ENCODE measurements around the gene RAB12. TPM values are rescaled to one million over a fixed set of nuclear protein-coding genes. Genes with fewer than 3 reads are reported as not detected.

RAB12 gene
- total and polyA plus RNA-seq, 2 donors (not counting 1 experiment from before 2014, with no cell fraction given): 33.9 to 60.4 TPM

GRCh38 chr18:8654503-8655451, 45.5 kb downstream of the RAB12 start:
- no peaks in the 10 kb centered on the region for H3K27me3 ChIP-seq (ENCODE audit: control insufficient read depth, insufficient read depth, low read length)
- no peaks in the 10 kb centered on the region for H3K36me3 ChIP-seq (ENCODE audit: control insufficient read depth, insufficient read depth, low read length)
- H3K4me3 ChIP-seq (replicated peaks in 1 of 4; ENCODE audit: control extremely low read depth in 1 of 4, insufficient read depth in 1 of 4, low read depth in 3 of 4, low read length in 4 of 4): no peak overlapping the region
- no peaks in the 10 kb centered on the region for H4K20me1 ChIP-seq (ENCODE audit: control insufficient read depth, extremely low read depth, insufficient read depth, low read length)
- no peaks in the 10 kb centered on the region for H3K79me2 ChIP-seq (ENCODE audit: control insufficient read depth, insufficient read depth, low read length)
- H3K4me1 ChIP-seq (ENCODE audit: control insufficient read depth, extremely low read depth, insufficient read depth, low read length): no peaks in the 10 kb centered on the region
- H3K9ac ChIP-seq (ENCODE audit: insufficient read depth, low read length): no peak overlapping the region
- no peak overlapping the region for H3K4me2 ChIP-seq (ENCODE audit: extremely low read depth, insufficient read depth, low read length)
- DNase-seq (ENCODE audit: low read depth in 2 of 2): peak in 1 of 2 donors; percentile 57
- no peak overlapping the region for H3K27ac ChIP-seq (ENCODE audit: insufficient read depth, low read length)
- no peak overlapping the region for H2AFZ ChIP-seq (ENCODE audit: low read length)
- TF ChIP-seq CTCF (conservative IDR thresholded peaks at IDR 0.05 in 1 of 2, IDR thresholded peaks at IDR 0.05 in 1 of 2; ENCODE audit: low read depth in 1 of 2, low read length in 2 of 2): peak; percentile 41 to 67
- no peak for TF ChIP-seq EZH2 (IDR thresholded peaks at IDR 0.05; ENCODE audit: low read length, missing control alignments)
- no peaks in the 10 kb centered on the region for H3K9me3 ChIP-seq (ENCODE audit: control insufficient read depth, insufficient read depth, low read depth, low read length)

GRCh38 chr18:8656232-8656631, 47.0 kb downstream of the RAB12 start:
- no peaks in the 10 kb centered on the region for H3K36me3 ChIP-seq (ENCODE audit: control insufficient read depth, insufficient read depth, low read length)
- H3K9me3 ChIP-seq (ENCODE audit: control insufficient read depth, insufficient read depth, low read depth, low read length): no peaks in the 10 kb centered on the region
- H2AFZ ChIP-seq (ENCODE audit: low read length): peak overlapping the region; percentile 22
- no peak for DNase-seq (ENCODE audit: low read depth in 2 of 2)
- no peaks in the 10 kb centered on the region for H3K79me2 ChIP-seq (ENCODE audit: control insufficient read depth, insufficient read depth, low read length)
- no peak overlapping the region for H3K4me3 ChIP-seq (replicated peaks in 1 of 4; ENCODE audit: control extremely low read depth in 1 of 4, insufficient read depth in 1 of 4, low read depth in 3 of 4, low read length in 4 of 4)
- TF ChIP-seq EZH2 (IDR thresholded peaks at IDR 0.05; ENCODE audit: low read length, missing control alignments) (no peak), CTCF (conservative IDR thresholded peaks at IDR 0.05 in 1 of 2, IDR thresholded peaks at IDR 0.05 in 1 of 2; ENCODE audit: low read depth in 1 of 2, low read length in 2 of 2) (no peak)
- no peaks in the 10 kb centered on the region for H4K20me1 ChIP-seq (ENCODE audit: control insufficient read depth, extremely low read depth, insufficient read depth, low read length)
- H3K27me3 ChIP-seq (ENCODE audit: control insufficient read depth, insufficient read depth, low read length): no peaks in the 10 kb centered on the region
- no peaks in the 10 kb centered on the region for H3K4me1 ChIP-seq (ENCODE audit: control insufficient read depth, extremely low read depth, insufficient read depth, low read length)
- H3K27ac ChIP-seq (ENCODE audit: insufficient read depth, low read length): no peak overlapping the region
- H3K4me2 ChIP-seq (ENCODE audit: extremely low read depth, insufficient read depth, low read length): no peak overlapping the region
- H3K9ac ChIP-seq (ENCODE audit: insufficient read depth, low read length): no peak overlapping the region

GRCh38 chr18:8657050-8657820, 48.0 kb downstream of the RAB12 start:
- Histone ChIP-seq H3K9ac (ENCODE audit: insufficient read depth, low read length) (no peak overlapping the region), H3K27ac (ENCODE audit: insufficient read depth, low read length) (no peak overlapping the region), H3K27me3 (ENCODE audit: control insufficient read depth, insufficient read depth, low read length) (no peaks in the 10 kb centered on the region), H3K79me2 (ENCODE audit: control insufficient read depth, insufficient read depth, low read length) (no peaks in the 10 kb centered on the region), H2AFZ (ENCODE audit: low read length) (no peak overlapping the region), H3K4me2 (ENCODE audit: extremely low read depth, insufficient read depth, low read length) (no peak overlapping the region), H3K4me3 (replicated peaks in 1 of 4; ENCODE audit: control extremely low read depth in 1 of 4, insufficient read depth in 1 of 4, low read depth in 3 of 4, low read length in 4 of 4) (no peak overlapping the region), H4K20me1 (ENCODE audit: control insufficient read depth, extremely low read depth, insufficient read depth, low read length) (no peaks in the 10 kb centered on the region), H3K9me3 (ENCODE audit: control insufficient read depth, insufficient read depth, low read depth, low read length) (no peaks in the 10 kb centered on the region), H3K4me1 (ENCODE audit: control insufficient read depth, extremely low read depth, insufficient read depth, low read length) (no peaks in the 10 kb centered on the region), H3K36me3 (ENCODE audit: control insufficient read depth, insufficient read depth, low read length) (no peaks in the 10 kb centered on the region)
- no peak for DNase-seq (ENCODE audit: low read depth in 2 of 2)
- TF ChIP-seq CTCF (conservative IDR thresholded peaks at IDR 0.05 in 1 of 2, IDR thresholded peaks at IDR 0.05 in 1 of 2; ENCODE audit: low read depth in 1 of 2, low read length in 2 of 2) (no peak), EZH2 (IDR thresholded peaks at IDR 0.05; ENCODE audit: low read length, missing control alignments) (no peak)

All from fibroblast of lung (primary cell).